SK-N-SH (cell line): ENCODE results near the gene MATN1. TPM values are rescaled to one million over a fixed set of nuclear protein-coding genes. Genes with fewer than 3 reads are reported as not detected.

Experiments
- CTCF ChIA-PET: fragments of 300-600, 350-600 bp; formaldehyde crosslinking; extraction: SDS; loops from one replicate; lab custom pipeline; 2021; lab: Yijun Ruan, JAX
- POLR2A ChIA-PET: fragments of 350-600 bp; sonication (Branson Sonifier 250); formaldehyde crosslinking; extraction: SDS; loops from one replicate; lab custom pipeline; 2020; ENCODE audit warnings: antibody characterized with exemption, inconsistent platforms; lab: Yijun Ruan, JAX
- DNase-seq: peaks from one replicate; pipeline ENCODE4 v3.0.0; 2012
- H2AFZ ChIP-seq: fragments of 200-600 bp; sonication (generic); 2 replicates; pipeline ENCODE4 v1.8.1; 2016; ENCODE audit warnings: antibody characterized with exemption, mild to moderate bottlenecking, low read depth
- H3F3A ChIP-seq: fragments of 200-600 bp; sonication (generic); replicated peaks from 2 replicates; pipeline ENCODE3; 2016; ENCODE audit warnings: antibody characterized with exemption, mild to moderate bottlenecking; ENCODE audit not compliant: insufficient read depth
- H3K27ac ChIP-seq, 2 experiments: fragments of 200-500 bp in 1 of 2; fragments of 200-600 bp in 1 of 2; sonication (Bioruptor generic) in 1 of 2; sonication (generic), shearing (Covaris generic) in 1 of 2; 2 replicates each; pipeline versions ENCODE4 v1.5.1 to v1.6.1; 2014 to 2016; ENCODE audit warnings: low read depth in 2 of 2, inconsistent platforms in 1 of 2, low read length in 1 of 2, mild to moderate bottlenecking in 1 of 2, mixed read lengths in 1 of 2
- H3K27me3 ChIP-seq: fragments of 200-600 bp; sonication (generic), shearing (Covaris generic); 2 replicates; pipeline ENCODE4 v1.6.1; 2016; ENCODE audit warnings: mixed run types; ENCODE audit not compliant: insufficient read depth
- H3K36me3 ChIP-seq, 2 experiments: fragments of 200-500 bp in 1 of 2; fragments of 200-600 bp in 1 of 2; sonication (Bioruptor generic) in 1 of 2; sonication (generic) in 1 of 2; replicated peaks in 1 of 2; 2 replicates each; pipeline versions ENCODE3 to v1.5.1; 2014 to 2016; ENCODE audit warnings: low read length in 1 of 2, mild to moderate bottlenecking in 1 of 2; ENCODE audit not compliant: insufficient read depth in 2 of 2, control insufficient read depth in 1 of 2
- H3K4me1 ChIP-seq, 2 experiments: fragments of 200-500 bp in 1 of 2; fragments of 200-600 bp in 1 of 2; sonication (Bioruptor generic) in 1 of 2; sonication (generic), shearing (Covaris generic) in 1 of 2; 2 replicates each; pipeline versions ENCODE4 v1.5.1 to v1.6.1; 2014 to 2016; ENCODE audit warnings: low read depth in 1 of 2, low read length in 1 of 2, mixed run types in 1 of 2; ENCODE audit not compliant: insufficient read depth in 2 of 2, control insufficient read depth in 1 of 2
- H3K4me2 ChIP-seq: fragments of 200-600 bp; sonication (generic), shearing (Covaris generic); 2 replicates; pipeline ENCODE4 v1.6.1; 2017; ENCODE audit warnings: mixed run types
- H3K4me3 ChIP-seq, 2 experiments: fragments of 200-500 bp in 1 of 2; fragments of 200-600 bp in 1 of 2; sonication (Bioruptor generic) in 1 of 2; sonication (generic), shearing (Covaris generic) in 1 of 2; 2 replicates each; pipeline versions ENCODE4 v1.5.1 to v1.8.1; 2014 to 2016; ENCODE audit warnings: low read depth in 2 of 2, inconsistent platforms in 1 of 2, low read length in 1 of 2, mild to moderate bottlenecking in 1 of 2, mixed read lengths in 1 of 2, moderate library complexity in 1 of 2
- H3K79me2 ChIP-seq: fragments of 200-600 bp; sonication (generic); 2 replicates; pipeline ENCODE4 v1.8.1; 2017; ENCODE audit warnings: mild to moderate bottlenecking; ENCODE audit not compliant: insufficient read depth
- H3K9ac ChIP-seq: fragments of 200-600 bp; sonication (generic); 2 replicates; pipeline ENCODE4 v1.6.1; 2017; ENCODE audit warnings: mixed run types
- H3K9me2 ChIP-seq: fragments of 200-600 bp; sonication (generic); 2 replicates; pipeline ENCODE4 v1.6.1; 2017; ENCODE audit warnings: mixed run types
- H3K9me3 ChIP-seq: fragments of 200-600 bp; sonication (generic); 2 replicates; pipeline ENCODE4 v1.6.1; 2017; ENCODE audit warnings: mixed run types, mild to moderate bottlenecking, moderate library complexity
- H4K20me1 ChIP-seq: fragments of 200-600 bp; sonication (generic); 2 replicates; pipeline ENCODE4 v1.6.1; 2017; ENCODE audit warnings: mild to moderate bottlenecking, mixed run types; ENCODE audit not compliant: insufficient read depth
- ELF1 ChIP-seq: IDR thresholded peaks from 2 replicates; pipeline ENCODE4 v1.4.0; 2012
- EZH2phosphoT487 ChIP-seq: fragments of 200-600 bp; sonication (generic); IDR thresholded peaks from 2 replicates; pipeline ENCODE4 v1.6.1; 2017; ENCODE audit warnings: low read depth, mixed run types, mild to moderate bottlenecking, antibody characterized with exemption, moderate library complexity, borderline replicate concordance
- FOXJ3 ChIP-seq: sonication (generic); formaldehyde crosslinking; IDR thresholded peaks from 2 replicates; pipeline ENCODE4 v1.5.1; 2020; ENCODE audit warnings: mild to moderate bottlenecking, missing genetic modification reagents
- GATA2 ChIP-seq: sonication (generic); formaldehyde crosslinking; IDR thresholded peaks from 2 replicates; pipeline ENCODE4 v1.5.0; 2020; ENCODE audit warnings: mild to moderate bottlenecking, missing genetic modification reagents
- IRF3 ChIP-seq: fragments of 150-350 bp; IDR thresholded peaks from 2 replicates; pipeline ENCODE4 v1.6.1; 2016; ENCODE audit warnings: mild to moderate bottlenecking, low read depth, low read length
- MXI1 ChIP-seq: IDR thresholded peaks from 2 replicates; pipeline ENCODE4 v1.6.1; 2012; ENCODE audit warnings: mild to moderate bottlenecking, low read depth, low read length, improper control_type of control experiment
- NFIC ChIP-seq: IDR thresholded peaks from 2 replicates; pipeline ENCODE4 v1.4.0; 2012; ENCODE audit warnings: borderline replicate concordance
- POLR2AphosphoS5 ChIP-seq: IDR thresholded peaks from 2 replicates; pipeline ENCODE4 v1.6.1; 2012; ENCODE audit warnings: low read depth, low read length
- RAD21 ChIP-seq: IDR thresholded peaks from 2 replicates; pipeline ENCODE4 v1.6.1; 2012; ENCODE audit warnings: mild to moderate bottlenecking, low read length
- RCOR1 ChIP-seq: fragments of 150-350 bp; IDR thresholded peaks from 2 replicates; pipeline ENCODE4 v1.6.1; 2017; ENCODE audit warnings: antibody characterized with exemption, low read length
- RXRA ChIP-seq: IDR thresholded peaks from 2 replicates; pipeline ENCODE4 v1.4.0; 2012; ENCODE audit warnings: low read depth, mild to moderate bottlenecking, borderline replicate concordance
- TEAD4 ChIP-seq: IDR thresholded peaks from 2 replicates; pipeline ENCODE4 v1.4.0; 2012; ENCODE audit warnings: mild to moderate bottlenecking, borderline replicate concordance; ENCODE audit not compliant: insufficient read depth
- USF2 ChIP-seq: fragments of 150-350 bp; IDR thresholded peaks from 2 replicates; pipeline ENCODE4 v1.6.1; 2017; ENCODE audit warnings: antibody characterized with exemption, low read length, low read depth, borderline replicate concordance
- ZBTB33 ChIP-seq: IDR thresholded peaks from 2 replicates; pipeline ENCODE4 v1.4.0; 2012; ENCODE audit warnings: low read depth, borderline replicate concordance
- WGBS: methylation state at CpG from one replicate; pipeline ENCODE4 v1.1.6; 2017; ENCODE audit warnings: low lambda C conversion rate; 5-methylcytosine and 5-hydroxymethylcytosine counted together
- polyA plus RNA-seq, 3 experiments: library from polyadenylated mRNA; depleted of rRNA; stranded (reverse); fragments of >200 nt; gene quantifications; 2 replicates each; pipeline ENCODE4 v1.2.3, GENCODE V29; 2012

The MATN1 gene
- polyA plus RNA-seq, 1 of the 3 experiments (the other 2 are of a cell fraction) = 0.23 TPM

GRCh38 chr1:30737357-30738039 lies 14.1 kb upstream of the MATN1 start:
- Histone ChIP-seq H3K4me2 (no peak overlapping the region), H3K9me3 (no peaks in the 10 kb centered on the region), H3K9me2 (no peaks in the 10 kb centered on the region), H2AFZ (no peak overlapping the region), H3K9ac (no peak overlapping the region), H3K79me2 (no peaks in the 10 kb centered on the region), H3K27me3 (no peaks in the 10 kb centered on the region), H3K27ac (no peak overlapping the region), H4K20me1 (no peaks in the 10 kb centered on the region), H3K36me3 (no peaks in the 10 kb centered on the region), H3K4me3 (no peak overlapping the region), H3F3A (peaks cover 3% of the 10 kb centered on the region), H3K4me1 (peaks cover 0 to 3% of the 10 kb centered on the region in 2 experiments; a peak in 1 of 4 replicates)
- CTCF ChIA-PET = interaction anchor here (1.3 to 3.1 kb wide), 5 partner anchors 18 to 46 kb away, joined by 3 to 9 read pairs (median 7); no protein-coding TSS in a partner anchor
- POLR2A ChIA-PET = no interaction called here
- no peak for DNase-seq
- TF ChIP-seq IRF3 (no peak), RCOR1 (no peak), USF2 (no peak)
- 77% methylated on average over 12 of the region's 14 CpGs for WGBS

- Histone ChIP-seq H3K79me2 (no peaks in the 10 kb centered on the region), H3K9ac (no peak overlapping the region), H3K27me3 (no peaks in the 10 kb centered on the region), H3K4me2 (no peak overlapping the region), H3K9me3 (no peaks in the 10 kb centered on the region), H4K20me1 (no peaks in the 10 kb centered on the region), H3K4me3 (no peak overlapping the region), H3K27ac (no peak overlapping the region), H3K36me3 (no peaks in the 10 kb centered on the region), H2AFZ (no peak overlapping the region), H3F3A (peaks cover 6% of the 10 kb centered on the region), H3K4me1 (peaks cover 0 to 6% of the 10 kb centered on the region in 2 experiments; a peak in 1 of 4 replicates), H3K9me2 (no peaks in the 10 kb centered on the region)
- 74% methylated on average over 6 of the region's 6 CpGs for WGBS
- no peak for DNase-seq
- TF ChIP-seq RAD21 (no peak), GATA2 (no peak), NFIC (no peak), RXRA (no peak), RCOR1 (no peak), MXI1 (no peak), POLR2AphosphoS5 (no peak), EZH2phosphoT487 (no peak), FOXJ3 (no peak), TEAD4 (no peak), ZBTB33 (no peak), ELF1 (no peak)
- CTCF ChIA-PET = interaction anchor here (0.6 to 3.1 kb wide), 7 partner anchors 17 to 175 kb away, joined by 3 to 11 read pairs (median 5); no protein-coding TSS in a partner anchor
- POLR2A ChIA-PET = no interaction called here
These were observed 12.5 kb upstream of the MATN1 start for GRCh38 chr1:30735668-30736498.
